GM12892 (cell line): ENCODE results near the gene TTC24.

Experiments
- POLR2A ChIP-seq: IDR thresholded peaks from 2 replicates; pipeline ENCODE4 v1.6.1; 2011; ENCODE audit warnings: low read depth, low read length, control low read depth
- TAF1 ChIP-seq: IDR thresholded peaks from 2 replicates; pipeline ENCODE4 v1.6.1; 2011; ENCODE audit warnings: low read depth, mild to moderate bottlenecking, control low read depth, low read length, borderline replicate concordance

DNA sequence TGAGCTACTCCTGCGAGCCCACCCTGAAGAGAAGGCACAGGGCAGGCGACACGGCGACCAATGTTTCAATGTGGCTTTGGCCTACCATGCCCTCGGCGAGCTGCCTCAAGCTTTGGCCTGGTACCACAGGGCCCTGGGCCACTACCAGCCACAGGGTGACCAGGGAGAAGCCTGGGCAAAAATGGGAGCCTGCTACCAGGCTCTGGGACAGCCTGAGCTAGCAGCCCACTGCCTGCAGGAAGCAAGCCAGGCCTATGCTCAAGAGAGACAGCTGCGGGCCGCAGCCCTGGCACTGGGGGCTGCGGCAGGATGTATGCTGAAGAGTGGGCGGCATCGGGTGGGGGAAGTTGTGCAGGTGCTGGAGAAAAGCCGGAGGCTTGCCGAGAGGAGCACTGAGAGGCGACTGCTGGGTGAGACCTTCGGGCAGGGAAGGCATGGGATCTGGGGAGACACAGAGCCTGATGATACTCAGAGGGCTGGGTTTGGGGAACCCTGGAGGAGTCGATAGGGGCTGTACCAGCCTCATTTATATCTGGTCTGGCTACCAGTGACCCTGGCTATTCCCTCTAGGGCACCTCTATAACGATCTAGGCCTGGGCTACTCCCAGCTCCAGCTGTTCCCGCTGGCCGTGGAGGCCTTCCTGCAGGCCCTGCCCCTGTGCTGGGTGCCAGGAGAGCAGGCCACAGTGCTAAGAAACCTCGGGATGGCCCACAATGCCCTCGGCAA, 2.3 kb downstream of the TTC24 start:
- TF ChIP-seq POLR2A, result no peak
- TF ChIP-seq TAF1, result no peak
